HepG2 (cell line): ENCODE measurements around the gene RAB1B. TPM values are rescaled to one million over a fixed set of nuclear protein-coding genes. Genes with fewer than 3 reads are reported as not detected.
A peak's percentile ranks its signal among the peaks of the same experiment; 100 is the strongest.

Experiments
- BRD4 ChIP-seq: sonication (generic); formaldehyde crosslinking; IDR thresholded peaks from 2 replicates; pipeline ENCODE4 v1.4.0; 2020; ENCODE audit warnings: missing genetic modification reagents
- ESRRA ChIP-seq: sonication (generic); formaldehyde crosslinking; IDR thresholded peaks from 2 replicates; pipeline ENCODE4 v1.5.1; 2020; ENCODE audit warnings: mild to moderate bottlenecking, low read depth, missing genetic modification reagents
- FOXM1 ChIP-seq: sonication (generic); formaldehyde crosslinking; IDR thresholded peaks from 2 replicates; pipeline ENCODE4 v1.5.0; 2020; ENCODE audit warnings: missing genetic modification reagents
- KLF6 ChIP-seq: IDR thresholded peaks from 2 replicates; pipeline ENCODE4 v1.8.0; 2016; ENCODE audit warnings: missing biosample characterization, missing genetic modification reagents
- MAF1 ChIP-seq: sonication (generic); formaldehyde crosslinking; IDR thresholded peaks from 2 replicates; pipeline ENCODE4 v1.5.0; 2020; ENCODE audit warnings: missing genetic modification reagents, borderline replicate concordance
- PHF20 ChIP-seq: sonication (generic); formaldehyde crosslinking; IDR thresholded peaks from 2 replicates; pipeline ENCODE4 v1.5.0; 2020; ENCODE audit warnings: mild to moderate bottlenecking, missing genetic modification reagents
- PHF8 ChIP-seq: sonication (generic); formaldehyde crosslinking; IDR thresholded peaks from 2 replicates; pipeline ENCODE4 v1.5.0; 2020; ENCODE audit warnings: missing genetic modification reagents
- XRCC5 ChIP-seq: fragments of 200-400 bp; formaldehyde crosslinking; optimal IDR thresholded peaks from 2 replicates; pipeline ENCODE3; 2017; ENCODE audit warnings: mild to moderate bottlenecking, low read length
- YEATS4 ChIP-seq: sonication (generic); formaldehyde crosslinking; IDR thresholded peaks from 2 replicates; pipeline ENCODE4 v1.4.0; 2020; ENCODE audit warnings: missing genetic modification reagents, borderline replicate concordance
- ZNF20 ChIP-seq: sonication (generic); formaldehyde crosslinking; IDR thresholded peaks from 2 replicates; pipeline ENCODE4 v1.4.0; 2020; ENCODE audit warnings: mild to moderate bottlenecking, moderate library complexity, missing genetic modification reagents
- ZNF326 ChIP-seq: sonication (generic); formaldehyde crosslinking; IDR thresholded peaks from 2 replicates; pipeline ENCODE4 v1.4.0; 2020; ENCODE audit warnings: missing genetic modification reagents, borderline replicate concordance
- ZNF337 ChIP-seq: sonication (generic); formaldehyde crosslinking; IDR thresholded peaks from 2 replicates; pipeline ENCODE4 v1.5.1; 2020; ENCODE audit warnings: missing genetic modification reagents, low read depth, mild to moderate bottlenecking, borderline replicate concordance
- ZNF496 ChIP-seq: sonication (generic); formaldehyde crosslinking; IDR thresholded peaks from 2 replicates; pipeline ENCODE4 v1.8.1; 2023; ENCODE audit warnings: mild to moderate bottlenecking, moderate library complexity, missing genetic modification reagents; ENCODE audit not compliant: insufficient replicate concordance
- ZNF552 ChIP-seq: sonication (generic); formaldehyde crosslinking; IDR thresholded peaks from 2 replicates; pipeline ENCODE4 v1.9.0; 2022; ENCODE audit warnings: missing genetic modification reagents, mild to moderate bottlenecking, borderline replicate concordance
- ZNF598 ChIP-seq: sonication (generic); formaldehyde crosslinking; IDR thresholded peaks from 2 replicates; pipeline ENCODE4 v1.5.1; 2020; ENCODE audit warnings: mild to moderate bottlenecking, missing genetic modification reagents, borderline replicate concordance
- ZNF703 ChIP-seq: sonication (generic); formaldehyde crosslinking; IDR thresholded peaks from 2 replicates; pipeline ENCODE4 v1.5.1; 2020; ENCODE audit warnings: missing genetic modification reagents, mild to moderate bottlenecking, moderate library complexity, borderline replicate concordance
- ZNF709 ChIP-seq: sonication (generic); formaldehyde crosslinking; IDR thresholded peaks from 2 replicates; pipeline ENCODE4 v1.5.0; 2020; ENCODE audit warnings: mild to moderate bottlenecking, missing genetic modification reagents
- polyA plus RNA-seq, 8 experiments: library from polyadenylated mRNA; depleted of rRNA in 3 of 8; stranded (reverse) in 7 of 8; unstranded in 1 of 8; fragments of >200 nt; fragmentation: Illumina TruSeq in 4 of 8; extraction: Trizol in 4 of 8; gene quantifications; 2 replicates each; pipeline versions ENCODE4 v1.2.1 to v1.2.3, GENCODE V29; 2011 to 2016; ENCODE audit warnings: low read depth in 4 of 8, missing spikeins in 1 of 8, mixed read lengths in 1 of 8; ENCODE audit not compliant: insufficient read depth in 1 of 8
- total RNA-seq, 5 experiments: library from RNA; depleted of rRNA; stranded (reverse); fragments of >200 nt; fragmentation: Illumina TruSeq; extraction: Trizol; gene quantifications; 2 replicates each; pipeline ENCODE4 v1.2.3, GENCODE V29; 2016; ENCODE audit warnings: low read depth in 1 of 5
- TF ChIP-seq, protein P1 (sequence below): sonication (generic); formaldehyde crosslinking; IDR thresholded peaks from 2 replicates; pipeline ENCODE4 v1.5.1; 2020; ENCODE audit warnings: mild to moderate bottlenecking, missing genetic modification reagents, borderline replicate concordance
- TF ChIP-seq, protein P2 (sequence below): sonication (generic); formaldehyde crosslinking; IDR thresholded peaks from 2 replicates; pipeline ENCODE4 v1.4.0; 2020; ENCODE audit warnings: missing genetic modification reagents
- TF ChIP-seq, protein P3 (sequence below): sonication (generic); formaldehyde crosslinking; IDR thresholded peaks from 2 replicates; pipeline ENCODE4 v1.4.0; 2020; ENCODE audit warnings: missing genetic modification reagents, mild to moderate bottlenecking, borderline replicate concordance

RAB1B gene
- total and polyA plus RNA-seq, 2 of the 13 experiments (the other 11 are each of a cell fraction or from before 2014, with no cell fraction given), result 77.9 to 87.9 TPM

DNA sequence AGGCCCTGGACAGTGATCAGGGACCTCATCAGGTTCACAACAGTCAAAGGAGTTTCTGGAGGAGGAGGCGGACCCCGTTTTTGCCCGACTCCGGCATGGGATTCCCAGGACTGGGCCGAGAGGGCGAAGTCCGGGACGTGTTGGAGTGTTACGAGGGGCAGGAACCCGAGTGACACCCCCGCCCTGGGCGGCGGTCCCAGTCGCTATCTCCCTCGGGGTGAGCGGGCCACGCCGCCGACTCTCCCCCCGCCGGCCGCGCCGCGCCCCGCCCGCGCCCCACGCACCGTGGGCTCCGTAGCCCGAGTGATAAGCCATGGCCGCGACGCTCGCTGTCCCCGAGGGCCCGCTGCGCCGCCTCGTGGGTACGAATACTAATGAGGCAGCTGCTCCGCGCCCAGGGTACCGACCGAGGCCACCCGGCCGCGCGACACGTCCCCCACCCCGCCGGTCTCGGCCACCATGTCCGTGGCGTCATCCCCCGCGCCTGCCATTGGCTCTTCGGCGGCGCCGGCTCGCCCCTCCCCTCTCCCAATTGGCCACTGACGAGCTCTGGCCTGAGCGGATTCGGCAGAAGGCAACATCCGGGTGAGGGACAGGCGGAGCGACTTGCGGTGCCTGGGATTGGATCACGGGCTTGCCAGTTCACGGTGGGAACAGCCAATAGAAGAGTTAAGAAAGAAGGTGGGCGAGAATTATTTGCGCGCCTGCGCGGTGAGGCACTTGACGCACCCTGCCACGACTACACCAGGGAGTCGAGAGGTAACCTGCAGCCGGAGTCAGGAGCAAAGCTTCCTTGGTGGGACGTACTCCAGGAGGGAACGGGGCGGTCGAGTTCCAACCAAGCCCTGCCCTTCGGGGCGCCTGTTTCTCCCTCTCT, 20.5 kb downstream of the RAB1B start, which contains the start of gene YIF1A (continued):
- TF ChIP-seq ZNF709 (peak; percentile 60; the same call in 1 of the 2 replicates), FOXM1 (CRISPR knock-in tag) (0 out of 2 replicates have a peak, but pooled peaks have one; percentile 24), MAF1 (CRISPR knock-in tag) (0 out of 2 replicates have a peak, but pooled peaks have one; percentile 30), ZNF20 (CRISPR knock-in tag) (no peak), PHF20 (peak; percentile 46), ESRRA (CRISPR knock-in tag) (no peak), ZNF703 (CRISPR knock-in tag) (no peak), PHF8 (CRISPR knock-in tag) (peak; percentile 76), ZNF326 (CRISPR knock-in tag) (no peak), ZNF337 (no peak), ZNF598 (CRISPR knock-in tag) (no peak), KLF6 (CRISPR knock-in tag) (peak; percentile 21; the same call in 1 of the 2 replicates), ZNF496 (CRISPR knock-in tag) (no peak), YEATS4 (CRISPR knock-in tag) (peak; percentile 98), ZNF552 (CRISPR knock-in tag) (no peak), XRCC5 (no peak), BRD4 (CRISPR knock-in tag) (peak; percentile 72; the same call in 1 of the 2 replicates)
- TF ChIP-seq, protein P1, sequence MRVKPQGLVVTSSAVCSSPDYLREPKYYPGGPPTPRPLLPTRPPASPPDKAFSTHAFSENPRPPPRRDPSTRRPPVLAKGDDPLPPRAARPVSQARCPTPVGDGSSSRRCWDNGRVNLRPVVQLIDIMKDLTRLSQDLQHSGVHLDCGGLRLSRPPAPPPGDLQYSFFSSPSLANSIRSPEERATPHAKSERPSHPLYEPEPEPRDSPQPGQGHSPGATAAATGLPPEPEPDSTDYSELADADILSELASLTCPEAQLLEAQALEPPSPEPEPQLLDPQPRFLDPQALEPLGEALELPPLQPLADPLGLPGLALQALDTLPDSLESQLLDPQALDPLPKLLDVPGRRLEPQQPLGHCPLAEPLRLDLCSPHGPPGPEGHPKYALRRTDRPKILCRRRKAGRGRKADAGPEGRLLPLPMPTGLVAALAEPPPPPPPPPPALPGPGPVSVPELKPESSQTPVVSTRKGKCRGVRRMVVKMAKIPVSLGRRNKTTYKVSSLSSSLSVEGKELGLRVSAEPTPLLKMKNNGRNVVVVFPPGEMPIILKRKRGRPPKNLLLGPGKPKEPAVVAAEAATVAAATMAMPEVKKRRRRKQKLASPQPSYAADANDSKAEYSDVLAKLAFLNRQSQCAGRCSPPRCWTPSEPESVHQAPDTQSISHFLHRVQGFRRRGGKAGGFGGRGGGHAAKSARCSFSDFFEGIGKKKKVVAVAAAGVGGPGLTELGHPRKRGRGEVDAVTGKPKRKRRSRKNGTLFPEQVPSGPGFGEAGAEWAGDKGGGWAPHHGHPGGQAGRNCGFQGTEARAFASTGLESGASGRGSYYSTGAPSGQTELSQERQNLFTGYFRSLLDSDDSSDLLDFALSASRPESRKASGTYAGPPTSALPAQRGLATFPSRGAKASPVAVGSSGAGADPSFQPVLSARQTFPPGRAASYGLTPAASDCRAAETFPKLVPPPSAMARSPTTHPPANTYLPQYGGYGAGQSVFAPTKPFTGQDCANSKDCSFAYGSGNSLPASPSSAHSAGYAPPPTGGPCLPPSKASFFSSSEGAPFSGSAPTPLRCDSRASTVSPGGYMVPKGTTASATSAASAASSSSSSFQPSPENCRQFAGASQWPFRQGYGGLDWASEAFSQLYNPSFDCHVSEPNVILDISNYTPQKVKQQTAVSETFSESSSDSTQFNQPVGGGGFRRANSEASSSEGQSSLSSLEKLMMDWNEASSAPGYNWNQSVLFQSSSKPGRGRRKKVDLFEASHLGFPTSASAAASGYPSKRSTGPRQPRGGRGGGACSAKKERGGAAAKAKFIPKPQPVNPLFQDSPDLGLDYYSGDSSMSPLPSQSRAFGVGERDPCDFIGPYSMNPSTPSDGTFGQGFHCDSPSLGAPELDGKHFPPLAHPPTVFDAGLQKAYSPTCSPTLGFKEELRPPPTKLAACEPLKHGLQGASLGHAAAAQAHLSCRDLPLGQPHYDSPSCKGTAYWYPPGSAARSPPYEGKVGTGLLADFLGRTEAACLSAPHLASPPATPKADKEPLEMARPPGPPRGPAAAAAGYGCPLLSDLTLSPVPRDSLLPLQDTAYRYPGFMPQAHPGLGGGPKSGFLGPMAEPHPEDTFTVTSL (CRISPR knock-in tag), result no peak
- TF ChIP-seq, protein P2, sequence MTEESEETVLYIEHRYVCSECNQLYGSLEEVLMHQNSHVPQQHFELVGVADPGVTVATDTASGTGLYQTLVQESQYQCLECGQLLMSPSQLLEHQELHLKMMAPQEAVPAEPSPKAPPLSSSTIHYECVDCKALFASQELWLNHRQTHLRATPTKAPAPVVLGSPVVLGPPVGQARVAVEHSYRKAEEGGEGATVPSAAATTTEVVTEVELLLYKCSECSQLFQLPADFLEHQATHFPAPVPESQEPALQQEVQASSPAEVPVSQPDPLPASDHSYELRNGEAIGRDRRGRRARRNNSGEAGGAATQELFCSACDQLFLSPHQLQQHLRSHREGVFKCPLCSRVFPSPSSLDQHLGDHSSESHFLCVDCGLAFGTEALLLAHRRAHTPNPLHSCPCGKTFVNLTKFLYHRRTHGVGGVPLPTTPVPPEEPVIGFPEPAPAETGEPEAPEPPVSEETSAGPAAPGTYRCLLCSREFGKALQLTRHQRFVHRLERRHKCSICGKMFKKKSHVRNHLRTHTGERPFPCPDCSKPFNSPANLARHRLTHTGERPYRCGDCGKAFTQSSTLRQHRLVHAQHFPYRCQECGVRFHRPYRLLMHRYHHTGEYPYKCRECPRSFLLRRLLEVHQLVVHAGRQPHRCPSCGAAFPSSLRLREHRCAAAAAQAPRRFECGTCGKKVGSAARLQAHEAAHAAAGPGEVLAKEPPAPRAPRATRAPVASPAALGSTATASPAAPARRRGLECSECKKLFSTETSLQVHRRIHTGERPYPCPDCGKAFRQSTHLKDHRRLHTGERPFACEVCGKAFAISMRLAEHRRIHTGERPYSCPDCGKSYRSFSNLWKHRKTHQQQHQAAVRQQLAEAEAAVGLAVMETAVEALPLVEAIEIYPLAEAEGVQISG (CRISPR knock-in tag), result peak; percentile 56
- TF ChIP-seq, protein P3, sequence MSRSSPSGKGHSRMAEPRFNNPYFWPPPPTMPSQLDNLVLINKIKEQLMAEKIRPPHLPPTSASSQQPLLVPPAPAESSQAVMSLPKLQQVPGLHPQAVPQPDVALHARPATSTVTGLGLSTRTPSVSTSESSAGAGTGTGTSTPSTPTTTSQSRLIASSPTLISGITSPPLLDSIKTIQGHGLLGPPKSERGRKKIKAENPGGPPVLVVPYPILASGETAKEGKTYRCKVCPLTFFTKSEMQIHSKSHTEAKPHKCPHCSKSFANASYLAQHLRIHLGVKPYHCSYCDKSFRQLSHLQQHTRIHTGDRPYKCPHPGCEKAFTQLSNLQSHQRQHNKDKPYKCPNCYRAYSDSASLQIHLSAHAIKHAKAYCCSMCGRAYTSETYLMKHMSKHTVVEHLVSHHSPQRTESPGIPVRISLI (CRISPR knock-in tag), result no peak
